Kidney (tissue), 14 donors: ENCODE data around the gene GPR61. TPM values are rescaled to one million over a fixed set of nuclear protein-coding genes. Genes with fewer than 3 reads are reported as not detected.
A peak's percentile ranks its signal among the peaks of the same experiment; 100 is the strongest.

ENCODE experiments used
- DNase-seq, 5 donors: peaks; one replicate each; pipeline ENCODE4 v3.0.0-alpha.2; 2013 to 2020
- FAIRE-seq: peaks from 2 replicates; lab custom pipeline; 2012; peaks lifted over from hg19 to GRCh38; lab: Jason Lieb, UNC
- H3K27ac ChIP-seq, 2 donors: one replicate each; pipeline ENCODE4 v1.7.0; 2013; ENCODE audit warnings: low read depth in 2 of 2, low read length in 2 of 2, inconsistent platforms in 1 of 2
- H3K27me3 ChIP-seq: one replicate; pipeline ENCODE4 v1.7.1; 2013; ENCODE audit warnings: low read length, inconsistent platforms; ENCODE audit not compliant: control insufficient read depth, insufficient read depth
- H3K36me3 ChIP-seq, 3 donors: one replicate each; pipeline versions ENCODE4 v1.7.0 to v1.7.1; 2013; ENCODE audit warnings: low read length in 3 of 3, control low read depth in 1 of 3, inconsistent platforms in 1 of 3; ENCODE audit not compliant: insufficient read depth in 3 of 3, control insufficient read depth in 2 of 3
- H3K4me1 ChIP-seq, 3 donors: one replicate each; pipeline versions ENCODE4 v1.7.0 to v1.7.1; 2013; ENCODE audit warnings: low read length in 3 of 3, inconsistent platforms in 1 of 3, low read depth in 1 of 3; ENCODE audit not compliant: control insufficient read depth in 2 of 3, insufficient read depth in 2 of 3
- H3K4me3 ChIP-seq, 3 donors: one replicate each; pipeline versions ENCODE4 v1.7.0 to v1.8.1; 2013; ENCODE audit warnings: low read length in 3 of 3, control low read depth in 1 of 3, inconsistent platforms in 1 of 3
- H3K9ac ChIP-seq, 3 donors: one replicate each; pipeline versions ENCODE4 v1.7.0 to v1.7.1; 2013; ENCODE audit warnings: low read length in 3 of 3, control low read depth in 1 of 3, inconsistent platforms in 1 of 3
- H3K9me3 ChIP-seq, 3 donors: one replicate each; pipeline versions ENCODE4 v1.7.0 to v1.7.1; 2013; ENCODE audit warnings: low read length in 3 of 3, control low read depth in 1 of 3, inconsistent platforms in 1 of 3; ENCODE audit not compliant: control insufficient read depth in 2 of 3, insufficient read depth in 1 of 3
- intact Hi-C: fragments of 100-400 bp; cut with DNase I; formaldehyde crosslinking; loops from one replicate; pipeline ENCODE4 v1.11.1; 2022
- polyA plus RNA-seq: library from polyadenylated mRNA; stranded (reverse); fragments of 350-450 nt; fragmentation: Illumina TruSeq; extraction: RNeasy Lipid Tissue Mini Kit (QIAGEN cat#74804); gene quantifications from one replicate; pipeline ENCODE4 v1.2.3, GENCODE V29; 2014; ENCODE audit warnings: low read depth, low replicate concordance; ENCODE audit not compliant: insufficient read depth
- total RNA-seq: library from RNA; stranded (reverse); fragmentation: NEBNext Ultra II Directional; extraction: Animal tissue kit (Norgen Biotek cat#: 25700); gene quantifications from one replicate; pipeline ENCODE4 v1.2.1, GENCODE V29; 2021
- TF ChIP-seq, protein P1 (sequence below): IDR thresholded peaks from 3 replicates; pipeline ENCODE4 v1.5.1; 2012; ENCODE audit warnings: mild to moderate bottlenecking, moderate library complexity, borderline replicate concordance; ENCODE audit not compliant: insufficient read depth; ENCODE audit errors: extremely low read depth
- donor health status: control.
- donor health status: control.
- donor health status: control.
- donor health status: control.
- donor health status: control.
- donor health status: DM: yes; HTN: yes; CAD: no.
- donor health status: Normal renal cell carcinoma (clear cell type).

Gene GPR61
- total and polyA plus RNA-seq, 2 donors from 2014 or later = not detected

DNA sequence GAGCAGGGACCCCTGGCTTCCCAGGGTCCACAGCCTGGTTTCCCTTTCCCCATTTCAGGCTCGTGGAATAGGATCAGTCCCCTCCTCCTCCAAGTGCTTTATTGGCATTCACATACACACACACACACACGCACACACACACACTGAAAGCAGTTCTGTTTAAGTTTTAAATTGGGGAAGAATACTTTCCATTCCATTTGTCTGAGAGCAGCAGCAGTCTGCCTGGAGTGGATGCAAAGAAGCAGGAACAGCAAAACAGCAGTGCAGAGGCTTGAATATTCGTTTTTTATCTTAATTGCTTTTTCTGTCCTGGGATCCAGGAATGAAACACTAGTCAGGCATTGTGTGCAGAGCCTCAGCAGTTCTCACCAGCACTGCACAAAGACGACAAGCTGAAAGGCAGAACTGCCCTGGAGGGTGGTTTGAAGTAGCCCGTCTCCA, 38.7 kb upstream of the GPR61 start:
- no peak for DNase-seq
- Histone ChIP-seq H3K27ac (no peak overlapping the region), H3K9me3 (no peaks in the 10 kb centered on the region), H3K36me3 (peaks cover 0 to 16% (median 13%) of the 10 kb centered on the region in 3 donors), H3K9ac (no peak overlapping the region), H3K27me3 (no peaks in the 10 kb centered on the region), H3K4me1 (peaks cover 0 to 14% (median 4%) of the 10 kb centered on the region in 3 donors), H3K4me3 (no peak overlapping the region)
- FAIRE-seq = no peak
- TF ChIP-seq, protein P1, sequence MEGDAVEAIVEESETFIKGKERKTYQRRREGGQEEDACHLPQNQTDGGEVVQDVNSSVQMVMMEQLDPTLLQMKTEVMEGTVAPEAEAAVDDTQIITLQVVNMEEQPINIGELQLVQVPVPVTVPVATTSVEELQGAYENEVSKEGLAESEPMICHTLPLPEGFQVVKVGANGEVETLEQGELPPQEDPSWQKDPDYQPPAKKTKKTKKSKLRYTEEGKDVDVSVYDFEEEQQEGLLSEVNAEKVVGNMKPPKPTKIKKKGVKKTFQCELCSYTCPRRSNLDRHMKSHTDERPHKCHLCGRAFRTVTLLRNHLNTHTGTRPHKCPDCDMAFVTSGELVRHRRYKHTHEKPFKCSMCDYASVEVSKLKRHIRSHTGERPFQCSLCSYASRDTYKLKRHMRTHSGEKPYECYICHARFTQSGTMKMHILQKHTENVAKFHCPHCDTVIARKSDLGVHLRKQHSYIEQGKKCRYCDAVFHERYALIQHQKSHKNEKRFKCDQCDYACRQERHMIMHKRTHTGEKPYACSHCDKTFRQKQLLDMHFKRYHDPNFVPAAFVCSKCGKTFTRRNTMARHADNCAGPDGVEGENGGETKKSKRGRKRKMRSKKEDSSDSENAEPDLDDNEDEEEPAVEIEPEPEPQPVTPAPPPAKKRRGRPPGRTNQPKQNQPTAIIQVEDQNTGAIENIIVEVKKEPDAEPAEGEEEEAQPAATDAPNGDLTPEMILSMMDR = no peak
- intact Hi-C loops = no loop called here

DNA sequence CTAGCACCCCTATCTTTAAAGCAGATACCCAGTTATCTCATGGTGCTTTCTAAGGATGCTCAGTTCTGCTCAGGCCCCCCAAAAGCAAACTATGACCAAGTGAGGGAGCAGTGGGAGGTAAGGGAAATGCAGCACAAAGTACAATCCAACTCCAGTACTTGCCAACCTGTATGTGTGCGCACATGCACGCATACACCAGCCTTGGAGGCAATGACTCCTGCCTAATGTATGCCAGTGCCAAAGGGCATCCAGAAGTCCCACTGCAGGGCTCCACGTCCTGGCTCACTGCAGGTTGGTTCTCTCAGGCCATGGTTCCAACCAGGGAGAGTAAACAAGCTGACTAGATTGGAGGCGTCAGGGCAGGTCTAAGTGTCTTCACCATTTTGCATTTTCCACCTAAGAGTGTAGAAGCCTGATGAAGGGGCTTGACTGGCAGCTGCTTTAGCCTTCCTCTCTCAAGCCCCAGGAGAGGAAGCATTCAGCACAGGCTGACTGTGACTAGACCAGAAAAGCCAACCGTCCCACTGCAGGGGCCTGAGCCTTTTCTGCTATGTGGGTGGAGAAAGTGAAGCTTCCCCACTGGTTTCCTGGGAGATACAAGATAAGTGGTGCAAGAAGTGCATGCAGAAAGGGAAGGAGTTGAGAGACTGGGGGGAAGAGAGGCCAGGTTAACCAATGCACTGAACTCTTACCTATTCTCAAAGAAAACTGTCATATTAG, 37.9 kb upstream of the GPR61 start:
- H3K9me3 ChIP-seq = no peaks in the 10 kb centered on the region
- no peak overlapping the region for H3K27ac ChIP-seq
- TF ChIP-seq, protein P1 = no peak
- peaks cover 0 to 10% (median 8%) of the 10 kb centered on the region in 3 donors for H3K36me3 ChIP-seq
- FAIRE-seq (no peak), DNase-seq (no peak)
- H3K9ac ChIP-seq = no peak overlapping the region
- peaks cover 0 to 14% (median 4%) of the 10 kb centered on the region in 3 donors for H3K4me1 ChIP-seq
- H3K4me3 ChIP-seq = no peak overlapping the region
- no peaks in the 10 kb centered on the region for H3K27me3 ChIP-seq
- intact Hi-C loops = no loop called here

DNA sequence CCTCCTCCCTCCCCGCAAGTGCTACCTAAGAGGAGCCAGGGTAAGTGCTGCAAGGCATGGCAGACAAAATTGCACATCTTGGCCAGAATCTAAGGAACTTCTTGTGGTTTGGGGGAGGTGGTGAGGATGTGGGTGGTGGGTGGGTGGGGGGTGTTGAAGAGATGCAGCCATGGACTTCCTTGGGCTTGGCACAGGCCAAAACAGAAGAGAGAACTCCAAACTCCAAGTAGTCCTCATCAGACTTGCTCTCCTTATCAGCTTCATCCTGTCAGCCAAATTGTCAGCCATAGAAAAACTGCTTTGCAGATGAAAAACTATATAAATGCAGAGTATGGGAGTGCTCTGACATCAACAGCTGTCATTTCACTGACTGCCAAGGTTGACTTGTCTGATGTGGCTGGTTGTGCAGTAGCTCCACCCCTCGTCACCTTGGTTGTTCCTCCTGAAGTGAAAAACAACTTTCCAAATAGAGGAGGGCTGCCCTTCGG, 37.3 kb upstream of the GPR61 start:
- intact Hi-C loops = no loop called here
- peaks cover 0 to 7% (median 5%) of the 10 kb centered on the region in 3 donors for H3K36me3 ChIP-seq
- DNase-seq (no peak), FAIRE-seq (no peak)
- H3K27ac ChIP-seq = peak overlapping the region in 1 of 2 donors; percentile 3
- TF ChIP-seq, protein P1 = no peak
- H3K9ac ChIP-seq = no peak overlapping the region
- H3K9me3 ChIP-seq = no peaks in the 10 kb centered on the region
- H3K4me3 ChIP-seq = no peak overlapping the region
- H3K27me3 ChIP-seq = no peaks in the 10 kb centered on the region
- H3K4me1 ChIP-seq = peaks cover 0 to 14% (median 4%) of the 10 kb centered on the region in 3 donors
